ENCODE results near the gene FCN1. TPM values are rescaled to one million over a fixed set of nuclear protein-coding genes. Genes with fewer than 3 reads are reported as not detected.

Gene FCN1
- total RNA-seq, 4 donors from 2014 or later: 0.46 to 3.4 (median 1.6) TPM

DNA sequence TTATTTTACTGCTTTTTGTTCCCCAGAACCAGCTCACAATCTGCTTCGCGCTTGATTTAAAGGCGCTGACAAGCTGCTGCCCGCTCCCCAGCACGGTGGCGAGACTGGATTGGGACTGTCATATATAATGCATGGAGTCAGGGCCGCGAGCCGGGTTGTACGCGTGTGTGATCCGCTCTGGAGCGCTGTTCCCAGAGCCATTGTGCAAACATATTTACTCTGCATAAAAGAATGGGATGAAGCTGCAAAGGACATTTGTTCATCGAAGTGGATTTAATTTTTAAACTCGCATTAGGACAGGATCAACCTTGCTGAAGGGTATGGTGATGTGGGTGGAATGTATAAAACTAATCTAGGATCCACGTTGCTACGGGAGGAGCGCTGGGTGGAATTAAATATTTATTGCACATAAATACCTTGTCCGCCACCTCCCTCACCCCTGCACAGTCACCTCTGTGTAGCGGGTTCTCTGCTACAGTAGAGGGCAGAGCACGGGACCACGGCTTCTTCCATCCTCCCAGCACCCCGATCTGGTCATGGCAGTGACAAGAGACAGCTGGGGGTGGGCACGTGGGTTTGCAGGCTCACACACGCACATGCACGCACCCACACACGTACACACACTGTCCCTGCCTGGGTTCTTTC is 18.1 kb upstream of the FCN1 start:
- Histone ChIP-seq H3K4me1 (no peaks in the 10 kb centered on the region), H3K36me3 (no peaks in the 10 kb centered on the region), H3K27ac (no peak overlapping the region), H3K4me3 (no peak overlapping the region), H3K9me3 (no peaks in the 10 kb centered on the region), H3K27me3 (peaks cover 0 to 17% (median 16%) of the 10 kb centered on the region in 3 donors)
- DNase-seq (no peak), ATAC-seq (no peak)
- intact Hi-C loops (cut with DNase I; ENCODE audit: low total_unique reads) (no loop called here), in situ Hi-C loops (cut with MboI; ENCODE audit: low sequenced_read_pairs in 4 of 4) (no loop called here)
- TF ChIP-seq CTCF (IDR thresholded peaks at IDR 0.05 in 4 of 5, conservative IDR thresholded peaks at IDR 0.05 in 1 of 5): no peak
- no peak for TF ChIP-seq POLR2A (IDR thresholded peaks at IDR 0.05)

- H3K4me1 ChIP-seq: no peaks in the 10 kb centered on the region
- peaks cover 0 to 16% (median 11%) of the 10 kb centered on the region in 3 donors for H3K27me3 ChIP-seq
- DNase-seq: no peak
- H3K27ac ChIP-seq: no peak overlapping the region
- H3K9me3 ChIP-seq: no peaks in the 10 kb centered on the region
- no peak overlapping the region for H3K4me3 ChIP-seq
- H3K36me3 ChIP-seq: no peaks in the 10 kb centered on the region
- intact Hi-C loops (cut with DNase I; ENCODE audit: low total_unique reads) (no loop called here), in situ Hi-C loops (cut with MboI; ENCODE audit: low sequenced_read_pairs in 4 of 4) (no loop called here)
- ATAC-seq: no peak
- TF ChIP-seq POLR2A (IDR thresholded peaks at IDR 0.05) (no peak), CTCF (IDR thresholded peaks at IDR 0.05 in 4 of 5, conservative IDR thresholded peaks at IDR 0.05 in 1 of 5) (no peak)
Measured at GRCh38 chr9:134935056-134935640, 17.4 kb upstream of the FCN1 start.

GRCh38 chr9:134933076-134933659 is 15.5 kb upstream of the FCN1 start:
- Histone ChIP-seq H3K9me3 (no peaks in the 10 kb centered on the region), H3K27ac (no peak overlapping the region), H3K4me3 (no peak overlapping the region), H3K27me3 (peaks cover 0 to 16% (median 11%) of the 10 kb centered on the region in 3 donors), H3K36me3 (no peaks in the 10 kb centered on the region), H3K4me1 (no peaks in the 10 kb centered on the region)
- in situ Hi-C loops (cut with MboI; ENCODE audit: low sequenced_read_pairs in 4 of 4) (no loop called here), intact Hi-C loops (cut with DNase I; ENCODE audit: low total_unique reads) (no loop called here)
- TF ChIP-seq POLR2A (IDR thresholded peaks at IDR 0.05): no peak
- no peak for TF ChIP-seq CTCF (IDR thresholded peaks at IDR 0.05 in 4 of 5, conservative IDR thresholded peaks at IDR 0.05 in 1 of 5)
- ATAC-seq (no peak), DNase-seq (no peak)

DNA sequence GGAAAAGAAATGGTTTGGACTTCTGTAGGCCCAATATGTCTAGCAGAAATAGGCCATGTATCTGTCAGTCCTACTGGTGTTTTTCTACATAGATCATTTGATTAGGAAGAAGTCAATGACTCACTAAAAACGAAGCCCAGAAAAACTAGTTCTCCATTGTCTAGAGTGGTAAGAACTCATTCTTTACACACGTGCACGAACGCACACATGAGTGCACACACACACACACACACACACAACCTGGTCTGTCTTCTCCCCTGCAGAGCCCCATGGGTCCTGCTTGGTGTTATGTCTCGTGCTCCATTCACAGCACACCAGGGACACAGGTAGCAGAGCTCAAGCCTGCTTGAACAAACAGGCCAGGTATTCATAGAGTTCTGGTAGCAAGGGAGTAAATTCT is 14.9 kb upstream of the FCN1 start:
- H3K4me1 ChIP-seq: no peaks in the 10 kb centered on the region
- no peaks in the 10 kb centered on the region for H3K9me3 ChIP-seq
- no peaks in the 10 kb centered on the region for H3K36me3 ChIP-seq
- no peak overlapping the region for H3K27ac ChIP-seq
- ATAC-seq (no peak), DNase-seq (no peak)
- intact Hi-C loops (cut with DNase I; ENCODE audit: low total_unique reads) (no loop called here), in situ Hi-C loops (cut with MboI; ENCODE audit: low sequenced_read_pairs in 4 of 4) (no loop called here)
- TF ChIP-seq POLR2A (IDR thresholded peaks at IDR 0.05): no peak
- no peak for TF ChIP-seq CTCF (IDR thresholded peaks at IDR 0.05 in 4 of 5, conservative IDR thresholded peaks at IDR 0.05 in 1 of 5)
- peaks cover 0 to 16% (median 11%) of the 10 kb centered on the region in 3 donors for H3K27me3 ChIP-seq
- H3K4me3 ChIP-seq: no peak overlapping the region
